B cell (primary cell): ENCODE data around the gene CAMTA1. TPM values are rescaled to one million over a fixed set of nuclear protein-coding genes. Genes with fewer than 3 reads are reported as not detected.

Experiments
- ATAC-seq: fragments of 200-7000 bp; cut with Tn5 transposase; one replicate; pipeline ENCODE4 v1.10.0; 2021; ENCODE audit warnings: low read depth, mild to moderate bottlenecking, moderate number of reproducible peaks, moderate library complexity
- CTCF ChIA-PET: fragments of 350-600 bp; sonication (Branson Sonifier 250); formaldehyde crosslinking; loops from one replicate; lab custom pipeline; 2021; ENCODE audit warnings: antibody characterized with exemption, inconsistent platforms; lab: Charles Lee
- POLR2A ChIA-PET: fragments of 350-600 bp; sonication (Branson Sonifier 250); formaldehyde crosslinking; loops from one replicate; lab custom pipeline; 2021; ENCODE audit warnings: antibody characterized with exemption; lab: Charles Lee
- DNase-seq: peaks from one replicate; pipeline ENCODE4 v3.0.0; 2013
- H2AFZ ChIP-seq: 2 replicates; pipeline ENCODE4 v1.6.1; 2012; ENCODE audit warnings: mild to moderate bottlenecking, low read depth, low read length; ENCODE audit not compliant: insufficient read depth, poor library complexity, severe bottlenecking
- H3K27ac ChIP-seq, 2 donors: 1 replicate in 1 of 2; 2 replicates in 1 of 2; pipeline ENCODE4 v1.5.1; 2012 to 2013; ENCODE audit warnings: low read length in 2 of 2, mild to moderate bottlenecking in 2 of 2, moderate library complexity in 1 of 2
- H3K27me3 ChIP-seq, 4 experiments: fragments of 200-600 bp in 1 of 4; sonication (generic) in 1 of 4; replicated peaks in 1 of 4; 1 replicate in 2 of 4; 2 replicates in 2 of 4; pipeline versions ENCODE4 v1.6.1 to v1.7.0; 2013 to 2016; ENCODE audit warnings: low read length in 3 of 4, mild to moderate bottlenecking in 2 of 4, mixed read lengths in 1 of 4, moderate library complexity in 1 of 4; ENCODE audit not compliant: insufficient read depth in 4 of 4, control insufficient read depth in 3 of 4; ENCODE audit errors: control extremely low read depth in 1 of 4
- H3K36me3 ChIP-seq, 2 experiments: replicated peaks in 1 of 2; 1 replicate in 1 of 2; 2 replicates in 1 of 2; pipeline versions ENCODE4 v1.6.1 to v1.7.1; 2013; ENCODE audit warnings: low read length in 1 of 2; ENCODE audit not compliant: insufficient read depth in 2 of 2, control insufficient read depth in 1 of 2; ENCODE audit errors: control extremely low read depth in 1 of 2, extremely low read depth in 1 of 2
- H3K4me1 ChIP-seq, 2 donors: fragments of 200-600 bp in 1 of 2; sonication (generic) in 1 of 2; 1 replicate in 1 of 2; 2 replicates in 1 of 2; pipeline versions ENCODE4 v1.5.1 to v1.6.1; 2013 to 2017; ENCODE audit warnings: low read length in 2 of 2; ENCODE audit not compliant: control insufficient read depth in 2 of 2, insufficient read depth in 2 of 2
- H3K4me2 ChIP-seq: replicated peaks from 2 replicates; pipeline ENCODE3; 2012; ENCODE audit warnings: mild to moderate bottlenecking, low read depth, low read length; ENCODE audit not compliant: poor library complexity, severe bottlenecking
- H3K4me3 ChIP-seq, 5 experiments: fragments of 200-600 bp in 1 of 5; sonication (generic) in 1 of 5; 1 replicate in 3 of 5; 2 replicates in 2 of 5; pipeline versions ENCODE4 v1.5.1 to v1.7.0; 2011 to 2016; ENCODE audit warnings: low read length in 4 of 5, mild to moderate bottlenecking in 4 of 5, low read depth in 2 of 5, control low read depth in 1 of 5, moderate library complexity in 1 of 5; ENCODE audit not compliant: insufficient read depth in 1 of 5; ENCODE audit errors: control extremely low read depth in 1 of 5, extremely low read depth in 1 of 5
- H3K79me2 ChIP-seq: fragments of 200-600 bp; sonication (generic); one replicate; pipeline ENCODE4 v1.6.0; 2016; ENCODE audit warnings: low read length; ENCODE audit not compliant: control insufficient read depth, insufficient read depth
- H3K9ac ChIP-seq: fragments of 200-600 bp; sonication (generic); 2 replicates; pipeline ENCODE4 v1.6.1; 2017; ENCODE audit warnings: mild to moderate bottlenecking, low read length, moderate library complexity
- H3K9me3 ChIP-seq, 3 donors: one replicate each; pipeline versions ENCODE4 v1.6.1 to v1.7.1; 2013; ENCODE audit warnings: low read length in 2 of 3; ENCODE audit not compliant: control insufficient read depth in 2 of 3, insufficient read depth in 1 of 3; ENCODE audit errors: control extremely low read depth in 1 of 3
- H4K20me1 ChIP-seq: 2 replicates; pipeline ENCODE4 v1.6.0; 2012; ENCODE audit warnings: mild to moderate bottlenecking, low read length; ENCODE audit not compliant: insufficient read depth, control insufficient read depth, poor library complexity, severe bottlenecking
- H3K27ac Mint-ChIP-seq: one replicate; pipeline ENCODE4 v1.8.0; 2021; ENCODE audit warnings: mixed read lengths
- H3K27me3 Mint-ChIP-seq: one replicate; pipeline ENCODE4 v1.8.0; 2021; ENCODE audit warnings: mixed read lengths
- H3K4me1 Mint-ChIP-seq: one replicate; pipeline ENCODE4 v1.8.0; 2021; ENCODE audit warnings: mixed read lengths
- H3K4me3 Mint-ChIP-seq: one replicate; pipeline ENCODE4 v1.8.0; 2021; ENCODE audit warnings: mixed read lengths
- H3K9me3 Mint-ChIP-seq: one replicate; pipeline ENCODE4 v1.8.0; 2022; ENCODE audit warnings: mixed read lengths; ENCODE audit not compliant: insufficient read depth
- EZH2 ChIP-seq: IDR thresholded peaks from 2 replicates; pipeline ENCODE4 v1.6.1; 2012; ENCODE audit warnings: borderline replicate concordance, low read depth, mild to moderate bottlenecking, moderate library complexity, low read length; ENCODE audit not compliant: insufficient read depth, poor library complexity, severe bottlenecking
- WGBS: methylation state at CpG from one replicate; pipeline ENCODE4 v1.1.5; 2013; ENCODE audit warnings: missing lambda C conversion rate; ENCODE audit not compliant: insufficient coverage; 5-methylcytosine and 5-hydroxymethylcytosine counted together
- intact Hi-C: fragments of 100-400 bp; cut with micrococcal nuclease; formaldehyde crosslinking; loops from one replicate; pipeline ENCODE4 v1.10.0; 2022
- polyA plus RNA-seq: library from polyadenylated mRNA; depleted of rRNA; stranded (reverse); fragments of >200 nt; gene quantifications from 2 replicates; pipeline ENCODE4 v1.2.3, GENCODE V29; 2012
- total RNA-seq, 2 donors: library from RNA; stranded (reverse); fragments of 120-200 nt in 1 of 2; gene quantifications; 1 replicate in 1 of 2; 2 replicates in 1 of 2; pipeline versions ENCODE4 v1.2.3 to v1.2.4, GENCODE V29; 2013 to 2022
- TF ChIP-seq, protein P1 (sequence below): fragments of 200-600 bp; IDR thresholded peaks from one replicate; pipeline ENCODE4 v1.8.0; 2022; ENCODE audit warnings: antibody characterized with exemption, mild to moderate bottlenecking

The CAMTA1 gene
- total and polyA plus RNA-seq, 2 donors (not counting 1 experiment from before 2014, with no cell fraction given): 42.2 to 45.7 TPM

DNA sequence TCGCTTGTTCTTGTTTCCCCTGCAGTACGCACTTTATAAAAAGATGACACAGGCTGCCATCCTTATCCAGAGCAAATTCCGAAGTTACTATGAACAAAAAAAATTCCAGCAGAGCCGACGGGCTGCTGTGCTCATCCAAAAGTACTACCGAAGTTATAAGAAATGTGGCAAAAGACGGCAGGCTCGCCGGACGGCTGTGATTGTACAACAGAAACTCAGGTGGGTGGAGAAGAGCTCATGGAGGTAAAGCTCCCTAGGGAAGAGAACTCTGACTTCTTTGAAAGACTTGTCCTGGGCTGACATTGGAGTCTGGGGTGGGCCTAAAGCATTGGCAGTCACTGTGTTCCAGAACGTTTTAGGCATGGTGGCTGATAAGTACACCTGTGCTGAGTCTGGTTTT is 965.9 kb downstream of the CAMTA1 start:
- Mint-ChIP-seq H3K27me3 (no peaks in the 10 kb centered on the region), H3K9me3 (no peaks in the 10 kb centered on the region), H3K4me1 (peaks cover 4% of the 10 kb centered on the region), H3K27ac (no peak overlapping the region), H3K4me3 (no peak overlapping the region)
- ChIA-PET POLR2A (no interaction called here), CTCF (interaction anchor here (1.1 to 11.3 kb wide), 9 partner anchors 9 to 83 kb away, joined by 3 to 504 read pairs (median 10); partner anchors contain the start of gene PER3)
- Histone ChIP-seq H3K4me1 (peaks cover 0 to 7% of the 10 kb centered on the region in 2 donors), H3K4me2 (no peak overlapping the region), H3K9me3 (no peaks in the 10 kb centered on the region), H3K9ac (no peak overlapping the region), H2AFZ (no peak overlapping the region), H3K27me3 (no peaks in the 10 kb centered on the region), H3K27ac (no peak overlapping the region), H4K20me1 (no peaks in the 10 kb centered on the region), H3K36me3 (no peaks in the 10 kb centered on the region), H3K4me3 (no peak overlapping the region), H3K79me2 (no peaks in the 10 kb centered on the region)
- ATAC-seq: no peak
- WGBS: 97% methylated on average over 10 of the region's 11 CpGs
- TF ChIP-seq EZH2: no peak
- TF ChIP-seq, protein P1, sequence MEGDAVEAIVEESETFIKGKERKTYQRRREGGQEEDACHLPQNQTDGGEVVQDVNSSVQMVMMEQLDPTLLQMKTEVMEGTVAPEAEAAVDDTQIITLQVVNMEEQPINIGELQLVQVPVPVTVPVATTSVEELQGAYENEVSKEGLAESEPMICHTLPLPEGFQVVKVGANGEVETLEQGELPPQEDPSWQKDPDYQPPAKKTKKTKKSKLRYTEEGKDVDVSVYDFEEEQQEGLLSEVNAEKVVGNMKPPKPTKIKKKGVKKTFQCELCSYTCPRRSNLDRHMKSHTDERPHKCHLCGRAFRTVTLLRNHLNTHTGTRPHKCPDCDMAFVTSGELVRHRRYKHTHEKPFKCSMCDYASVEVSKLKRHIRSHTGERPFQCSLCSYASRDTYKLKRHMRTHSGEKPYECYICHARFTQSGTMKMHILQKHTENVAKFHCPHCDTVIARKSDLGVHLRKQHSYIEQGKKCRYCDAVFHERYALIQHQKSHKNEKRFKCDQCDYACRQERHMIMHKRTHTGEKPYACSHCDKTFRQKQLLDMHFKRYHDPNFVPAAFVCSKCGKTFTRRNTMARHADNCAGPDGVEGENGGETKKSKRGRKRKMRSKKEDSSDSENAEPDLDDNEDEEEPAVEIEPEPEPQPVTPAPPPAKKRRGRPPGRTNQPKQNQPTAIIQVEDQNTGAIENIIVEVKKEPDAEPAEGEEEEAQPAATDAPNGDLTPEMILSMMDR: no peak
- no peak for DNase-seq
- intact Hi-C loops: no loop called here

DNA sequence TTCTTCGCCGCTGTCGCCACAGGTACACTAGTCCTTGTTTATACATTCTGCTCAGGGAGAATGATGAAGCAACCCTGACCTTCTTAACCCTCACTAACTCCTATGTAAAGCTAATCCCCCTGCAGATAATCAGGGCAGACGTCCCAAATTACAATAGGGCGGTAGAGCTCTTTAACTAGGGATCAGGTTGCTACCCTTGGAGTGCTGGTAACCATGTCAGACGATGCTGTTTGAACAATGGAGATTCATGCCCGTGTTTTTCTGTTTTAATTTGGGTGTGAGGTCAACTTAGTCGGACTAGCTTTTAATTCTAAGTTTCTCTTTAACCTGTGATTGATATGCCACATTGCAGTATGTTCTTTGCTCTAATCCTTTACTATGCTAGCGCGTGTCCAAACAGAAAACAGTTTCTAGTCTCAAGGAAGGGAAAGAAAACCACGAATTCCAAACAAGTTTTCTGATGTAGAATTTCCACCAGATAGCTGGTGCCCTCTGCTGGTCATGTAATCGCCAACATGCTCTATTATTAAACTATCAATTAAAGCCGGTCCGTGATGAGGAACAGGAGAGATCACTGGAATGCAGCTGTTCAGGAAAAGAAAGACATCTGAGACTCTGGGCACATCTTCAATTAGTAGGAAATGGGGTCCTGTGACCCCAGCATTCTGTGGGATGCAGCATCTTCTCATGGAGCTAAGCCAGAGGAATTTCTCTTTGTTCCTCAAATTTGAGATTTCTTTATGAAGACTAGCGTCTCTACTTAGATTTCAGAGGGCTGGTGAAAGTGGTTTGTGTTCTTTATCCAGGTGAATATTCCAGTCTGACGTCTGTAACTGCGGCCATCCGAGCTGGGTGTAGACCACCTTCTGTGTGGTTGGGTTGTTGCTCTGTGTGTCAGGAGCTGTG is 967.5 kb downstream of the CAMTA1 start:
- Histone ChIP-seq H3K4me2 (peak overlapping the region; percentile 3), H2AFZ (peak overlapping the region; percentile 22), H3K4me3 (no peak overlapping the region), H3K27me3 (no peaks in the 10 kb centered on the region), H3K9ac (no peak overlapping the region), H3K27ac (no peak overlapping the region), H3K9me3 (no peaks in the 10 kb centered on the region), H3K36me3 (no peaks in the 10 kb centered on the region), H4K20me1 (no peaks in the 10 kb centered on the region), H3K79me2 (no peaks in the 10 kb centered on the region), H3K4me1 (peaks cover 0 to 7% of the 10 kb centered on the region in 2 donors)
- peak; percentile 70 for DNase-seq
- Mint-ChIP-seq H3K27me3 (no peaks in the 10 kb centered on the region), H3K9me3 (no peaks in the 10 kb centered on the region), H3K4me3 (peak overlapping the region; percentile 42), H3K4me1 (peaks cover 4% of the 10 kb centered on the region), H3K27ac (no peak overlapping the region)
- peak; percentile 41 for ATAC-seq
- ChIA-PET POLR2A (interaction anchor here (1.3 kb wide), 1 partner anchor 85 kb away, joined by 4 read pairs; no protein-coding TSS in a partner anchor), CTCF (interaction anchor here (0.5 to 11.3 kb wide), 37 partner anchors 9 to 1228 kb away, joined by 3 to 504 read pairs (median 5); partner anchors contain the start of gene PER3)
- TF ChIP-seq EZH2: no peak
- TF ChIP-seq, protein P1: peak; percentile 90
- 40% methylated on average over 5 of the region's 18 CpGs for WGBS
- intact Hi-C loops: loop anchor here (2.0 kb wide), 2 partner anchors 48 to 150 kb away; no protein-coding TSS in a partner anchor
